SK-N-SH (cell line): ENCODE measurements around the gene TBX21. TPM values are rescaled to one million over a fixed set of nuclear protein-coding genes. Genes with fewer than 3 reads are reported as not detected.

Experiments used
- CTCF ChIA-PET: fragments of 300-600, 350-600 bp; formaldehyde crosslinking; extraction: SDS; loops from one replicate; lab custom pipeline; 2021; lab: Yijun Ruan, JAX
- POLR2A ChIA-PET: fragments of 350-600 bp; sonication (Branson Sonifier 250); formaldehyde crosslinking; extraction: SDS; loops from one replicate; lab custom pipeline; 2020; ENCODE audit warnings: antibody characterized with exemption, inconsistent platforms; lab: Yijun Ruan, JAX
- DNase-seq: peaks from one replicate; pipeline ENCODE4 v3.0.0; 2012
- H2AFZ ChIP-seq: fragments of 200-600 bp; sonication (generic); 2 replicates; pipeline ENCODE4 v1.8.1; 2016; ENCODE audit warnings: antibody characterized with exemption, mild to moderate bottlenecking, low read depth
- H3F3A ChIP-seq: fragments of 200-600 bp; sonication (generic); replicated peaks from 2 replicates; pipeline ENCODE3; 2016; ENCODE audit warnings: antibody characterized with exemption, mild to moderate bottlenecking; ENCODE audit not compliant: insufficient read depth
- H3K27ac ChIP-seq, 2 experiments: fragments of 200-500 bp in 1 of 2; fragments of 200-600 bp in 1 of 2; sonication (Bioruptor generic) in 1 of 2; sonication (generic), shearing (Covaris generic) in 1 of 2; 2 replicates each; pipeline versions ENCODE4 v1.5.1 to v1.6.1; 2014 to 2016; ENCODE audit warnings: low read depth in 2 of 2, inconsistent platforms in 1 of 2, low read length in 1 of 2, mild to moderate bottlenecking in 1 of 2, mixed read lengths in 1 of 2
- H3K27me3 ChIP-seq: fragments of 200-600 bp; sonication (generic), shearing (Covaris generic); 2 replicates; pipeline ENCODE4 v1.6.1; 2016; ENCODE audit warnings: mixed run types; ENCODE audit not compliant: insufficient read depth
- H3K36me3 ChIP-seq, 2 experiments: fragments of 200-500 bp in 1 of 2; fragments of 200-600 bp in 1 of 2; sonication (Bioruptor generic) in 1 of 2; sonication (generic) in 1 of 2; replicated peaks in 1 of 2; 2 replicates each; pipeline versions ENCODE3 to v1.5.1; 2014 to 2016; ENCODE audit warnings: low read length in 1 of 2, mild to moderate bottlenecking in 1 of 2; ENCODE audit not compliant: insufficient read depth in 2 of 2, control insufficient read depth in 1 of 2
- H3K4me1 ChIP-seq, 2 experiments: fragments of 200-500 bp in 1 of 2; fragments of 200-600 bp in 1 of 2; sonication (Bioruptor generic) in 1 of 2; sonication (generic), shearing (Covaris generic) in 1 of 2; 2 replicates each; pipeline versions ENCODE4 v1.5.1 to v1.6.1; 2014 to 2016; ENCODE audit warnings: low read depth in 1 of 2, low read length in 1 of 2, mixed run types in 1 of 2; ENCODE audit not compliant: insufficient read depth in 2 of 2, control insufficient read depth in 1 of 2
- H3K4me2 ChIP-seq: fragments of 200-600 bp; sonication (generic), shearing (Covaris generic); 2 replicates; pipeline ENCODE4 v1.6.1; 2017; ENCODE audit warnings: mixed run types
- H3K4me3 ChIP-seq, 2 experiments: fragments of 200-500 bp in 1 of 2; fragments of 200-600 bp in 1 of 2; sonication (Bioruptor generic) in 1 of 2; sonication (generic), shearing (Covaris generic) in 1 of 2; 2 replicates each; pipeline versions ENCODE4 v1.5.1 to v1.8.1; 2014 to 2016; ENCODE audit warnings: low read depth in 2 of 2, inconsistent platforms in 1 of 2, low read length in 1 of 2, mild to moderate bottlenecking in 1 of 2, mixed read lengths in 1 of 2, moderate library complexity in 1 of 2
- H3K79me2 ChIP-seq: fragments of 200-600 bp; sonication (generic); 2 replicates; pipeline ENCODE4 v1.8.1; 2017; ENCODE audit warnings: mild to moderate bottlenecking; ENCODE audit not compliant: insufficient read depth
- H3K9ac ChIP-seq: fragments of 200-600 bp; sonication (generic); 2 replicates; pipeline ENCODE4 v1.6.1; 2017; ENCODE audit warnings: mixed run types
- H3K9me2 ChIP-seq: fragments of 200-600 bp; sonication (generic); 2 replicates; pipeline ENCODE4 v1.6.1; 2017; ENCODE audit warnings: mixed run types
- H3K9me3 ChIP-seq: fragments of 200-600 bp; sonication (generic); 2 replicates; pipeline ENCODE4 v1.6.1; 2017; ENCODE audit warnings: mixed run types, mild to moderate bottlenecking, moderate library complexity
- H4K20me1 ChIP-seq: fragments of 200-600 bp; sonication (generic); 2 replicates; pipeline ENCODE4 v1.6.1; 2017; ENCODE audit warnings: mild to moderate bottlenecking, mixed run types; ENCODE audit not compliant: insufficient read depth
- CTCF ChIP-seq: fragments of 200-600 bp; sonication (generic); IDR thresholded peaks from 2 replicates; pipeline ENCODE4 v1.6.1; 2017; ENCODE audit warnings: antibody characterized with exemption, mild to moderate bottlenecking, moderate library complexity
- EP300 ChIP-seq, 2 experiments: IDR thresholded peaks; 2 replicates each; pipeline versions ENCODE4 v1.4.0 to v1.6.1; 2012; ENCODE audit warnings: borderline replicate concordance in 1 of 2, low read depth in 1 of 2, low read length in 1 of 2
- FOSL2 ChIP-seq: IDR thresholded peaks from 2 replicates; pipeline ENCODE4 v1.4.0; 2012; ENCODE audit warnings: low read depth, mild to moderate bottlenecking, moderate library complexity, borderline replicate concordance
- JUND ChIP-seq: IDR thresholded peaks from 2 replicates; pipeline ENCODE4 v1.4.0; 2012
- MEF2A ChIP-seq: IDR thresholded peaks from 2 replicates; pipeline ENCODE4 v1.4.0; 2012; ENCODE audit warnings: low read depth, borderline replicate concordance
- NRF1 ChIP-seq: IDR thresholded peaks from 2 replicates; pipeline ENCODE4 v1.6.1; 2012; ENCODE audit warnings: low read depth, mild to moderate bottlenecking, low read length
- PBX3 ChIP-seq: IDR thresholded peaks from 2 replicates; pipeline ENCODE4; 2012
- RAD21 ChIP-seq: IDR thresholded peaks from 2 replicates; pipeline ENCODE4 v1.6.1; 2012; ENCODE audit warnings: mild to moderate bottlenecking, low read length
- RFX5 ChIP-seq: IDR thresholded peaks from 2 replicates; pipeline ENCODE4 v1.6.1; 2012; ENCODE audit warnings: mild to moderate bottlenecking, improper control_type of control experiment, low read length
- RXRA ChIP-seq: IDR thresholded peaks from 2 replicates; pipeline ENCODE4 v1.4.0; 2012; ENCODE audit warnings: low read depth, mild to moderate bottlenecking, borderline replicate concordance
- SMC3 ChIP-seq: IDR thresholded peaks from 2 replicates; pipeline ENCODE4 v1.6.1; 2012; ENCODE audit warnings: low read depth, low read length, improper control_type of control experiment
- TCF12 ChIP-seq: IDR thresholded peaks from 2 replicates; pipeline ENCODE4 v1.4.0; 2012
- YY1 ChIP-seq: IDR thresholded peaks from 2 replicates; pipeline ENCODE4 v1.4.0; 2012; ENCODE audit warnings: low read depth, mild to moderate bottlenecking
- ZBTB33 ChIP-seq: IDR thresholded peaks from 2 replicates; pipeline ENCODE4 v1.4.0; 2012; ENCODE audit warnings: low read depth, borderline replicate concordance
- WGBS: methylation state at CpG from one replicate; pipeline ENCODE4 v1.1.6; 2017; ENCODE audit warnings: low lambda C conversion rate; 5-methylcytosine and 5-hydroxymethylcytosine counted together
- polyA plus RNA-seq, 3 experiments: library from polyadenylated mRNA; depleted of rRNA; stranded (reverse); fragments of >200 nt; gene quantifications; 2 replicates each; pipeline ENCODE4 v1.2.3, GENCODE V29; 2012

Gene TBX21
- polyA plus RNA-seq, 1 of the 3 experiments (the other 2 are of a cell fraction), result not detected

- Histone ChIP-seq H3K27ac (no peak overlapping the region), H4K20me1 (0 out of 2 replicates have a peak, but pooled peaks cover 6% of the 10 kb centered on the region), H3K79me2 (no peaks in the 10 kb centered on the region), H3K36me3 (no peaks in the 10 kb centered on the region), H3K4me3 (no peak overlapping the region), H3K9ac (no peak overlapping the region), H2AFZ (no peak overlapping the region), H3F3A (peaks cover 1% of the 10 kb centered on the region), H3K27me3 (peaks cover 83% of the 10 kb centered on the region), H3K9me2 (no peaks in the 10 kb centered on the region), H3K4me1 (peaks cover 0 to 10% of the 10 kb centered on the region in 2 experiments; a peak in 1 of 4 replicates), H3K4me2 (no peak overlapping the region), H3K9me3 (no peaks in the 10 kb centered on the region)
- ChIA-PET POLR2A (no interaction called here), CTCF (interaction anchor here (0.8 to 13.6 kb wide), 11 partner anchors 9 to 109 kb away, joined by 3 to 211 read pairs (median 4); partner anchors contain the start of gene TBKBP1)
- 63% methylated on average over 17 of the region's 17 CpGs for WGBS
- TF ChIP-seq FOSL2 (no peak), ZBTB33 (no peak), JUND (no peak), YY1 (no peak), RFX5 (no peak), MEF2A (no peak), EP300 (IDR thresholded peaks at IDR 0.05; ENCODE audit: borderline replicate concordance in 1 of 2, low read depth in 1 of 2, low read length in 1 of 2) (no peak), RXRA (no peak), NRF1 (no peak), CTCF (no peak), RAD21 (no peak), SMC3 (no peak), PBX3 (no peak), TCF12 (no peak)
- DNase-seq, result no peak
Measured at GRCh38 chr17:47736501-47737495, 3.8 kb downstream of the TBX21 start.
